GM20000 (cell line): ENCODE results near the gene MRPS12.
"Not testable (repeated sequence)": the region's sequence is repeated elsewhere in the genome, so short reads cannot be mapped to it uniquely, and the experiment has no call there.

ENCODE experiments used
- DNase-seq: peaks from one replicate; pipeline ENCODE4 v3.0.0; 2012; ENCODE audit warnings: low spot score
- TF ChIP-seq, protein P1 (sequence below): IDR thresholded peaks from 2 replicates; pipeline ENCODE4 v1.5.1; 2012; ENCODE audit warnings: mild to moderate bottlenecking, control low read depth; ENCODE audit errors: extremely low read depth, missing control alignments

Gene MRPS12

DNA sequence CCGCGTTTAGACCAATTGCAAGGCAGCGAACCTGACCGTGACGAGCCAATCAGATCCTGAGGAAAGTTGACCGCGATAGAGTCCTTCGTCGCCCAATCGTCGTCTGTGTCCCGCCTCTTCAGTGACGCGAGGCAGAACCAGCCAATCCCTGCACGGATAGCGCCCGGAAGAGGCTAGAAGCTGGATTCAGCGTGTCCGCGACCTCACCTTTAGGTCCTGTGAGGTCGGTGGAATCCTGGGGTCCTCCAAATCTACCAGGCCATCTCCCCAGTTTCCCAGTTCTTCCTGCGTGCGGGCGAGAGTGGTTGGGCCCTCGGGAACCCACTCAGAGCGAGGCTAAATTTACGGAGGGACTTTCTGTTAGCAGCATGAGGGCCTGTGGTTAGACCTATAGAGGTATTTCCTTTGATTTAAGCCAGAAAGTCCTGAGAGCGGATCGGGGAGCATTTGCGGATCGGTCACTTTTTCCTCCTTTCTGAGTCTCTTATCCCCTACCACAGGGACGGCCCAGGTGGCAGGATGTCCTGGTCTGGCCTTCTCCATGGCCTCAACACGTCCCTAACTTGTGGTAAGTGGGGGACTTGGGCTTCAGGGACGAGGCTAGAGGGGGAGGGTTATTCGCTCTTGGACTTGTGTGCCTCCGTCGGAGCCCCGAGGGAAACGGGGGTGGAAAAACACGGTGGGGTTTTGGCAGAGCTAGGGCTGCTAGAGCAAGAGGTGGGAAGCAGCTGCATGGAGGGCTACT lies at the start of gene MRPS12:
Gene MRPS12, plus strand, starts transcription at position 169 of the 745 bp plus-strand sequence. Its CDS starts 351 bp downstream, at position 520.
- DNase-seq = peak; percentile 99

DNA sequence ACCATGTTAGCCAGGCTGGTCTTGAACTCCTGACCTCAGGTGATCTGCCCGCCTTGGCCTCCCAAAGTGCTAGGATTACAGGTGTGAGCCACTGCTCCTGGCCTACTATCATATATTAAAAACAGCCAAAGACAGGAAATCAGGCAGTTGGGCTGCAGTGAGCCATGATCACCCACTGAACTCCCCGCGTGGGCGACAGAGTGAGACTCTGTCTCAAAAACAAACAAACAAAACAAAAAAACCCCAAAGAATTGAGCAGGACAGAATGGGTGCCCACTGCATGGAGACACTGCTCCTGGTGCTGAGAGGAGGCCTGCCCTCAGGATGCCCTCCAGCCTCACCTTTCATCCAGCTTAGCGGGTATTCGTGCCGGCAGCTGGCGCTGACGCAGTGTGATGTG lies 47.5 kb upstream of the MRPS12 start:
- TF ChIP-seq, protein P1, sequence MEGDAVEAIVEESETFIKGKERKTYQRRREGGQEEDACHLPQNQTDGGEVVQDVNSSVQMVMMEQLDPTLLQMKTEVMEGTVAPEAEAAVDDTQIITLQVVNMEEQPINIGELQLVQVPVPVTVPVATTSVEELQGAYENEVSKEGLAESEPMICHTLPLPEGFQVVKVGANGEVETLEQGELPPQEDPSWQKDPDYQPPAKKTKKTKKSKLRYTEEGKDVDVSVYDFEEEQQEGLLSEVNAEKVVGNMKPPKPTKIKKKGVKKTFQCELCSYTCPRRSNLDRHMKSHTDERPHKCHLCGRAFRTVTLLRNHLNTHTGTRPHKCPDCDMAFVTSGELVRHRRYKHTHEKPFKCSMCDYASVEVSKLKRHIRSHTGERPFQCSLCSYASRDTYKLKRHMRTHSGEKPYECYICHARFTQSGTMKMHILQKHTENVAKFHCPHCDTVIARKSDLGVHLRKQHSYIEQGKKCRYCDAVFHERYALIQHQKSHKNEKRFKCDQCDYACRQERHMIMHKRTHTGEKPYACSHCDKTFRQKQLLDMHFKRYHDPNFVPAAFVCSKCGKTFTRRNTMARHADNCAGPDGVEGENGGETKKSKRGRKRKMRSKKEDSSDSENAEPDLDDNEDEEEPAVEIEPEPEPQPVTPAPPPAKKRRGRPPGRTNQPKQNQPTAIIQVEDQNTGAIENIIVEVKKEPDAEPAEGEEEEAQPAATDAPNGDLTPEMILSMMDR = no peak
- DNase-seq = no peak

More for the DNA sequence above, at the start of gene MRPS12:
- TF ChIP-seq, protein P1 = no peak

DNA sequence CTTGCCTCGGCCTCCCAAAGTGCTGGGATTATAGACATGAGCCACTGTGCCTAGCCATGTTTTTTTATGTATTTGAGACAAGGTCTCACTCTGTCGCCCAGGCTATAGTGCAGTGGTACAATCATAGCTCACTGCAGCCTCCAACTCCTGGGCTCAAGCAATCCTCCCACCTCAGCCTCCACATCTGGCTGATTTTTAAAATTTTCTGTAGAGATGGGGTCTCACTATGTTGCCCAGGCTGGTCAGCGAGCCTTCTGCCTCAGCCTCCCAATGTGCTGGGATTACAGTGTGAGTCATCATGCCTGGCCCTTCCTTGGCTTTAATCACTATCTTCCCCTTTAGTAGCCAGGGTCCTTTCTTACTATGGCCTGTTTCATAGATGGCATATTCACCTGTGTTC lies 46.1 kb upstream of the MRPS12 start:
- DNase-seq = not testable (repeated sequence)

DNA sequence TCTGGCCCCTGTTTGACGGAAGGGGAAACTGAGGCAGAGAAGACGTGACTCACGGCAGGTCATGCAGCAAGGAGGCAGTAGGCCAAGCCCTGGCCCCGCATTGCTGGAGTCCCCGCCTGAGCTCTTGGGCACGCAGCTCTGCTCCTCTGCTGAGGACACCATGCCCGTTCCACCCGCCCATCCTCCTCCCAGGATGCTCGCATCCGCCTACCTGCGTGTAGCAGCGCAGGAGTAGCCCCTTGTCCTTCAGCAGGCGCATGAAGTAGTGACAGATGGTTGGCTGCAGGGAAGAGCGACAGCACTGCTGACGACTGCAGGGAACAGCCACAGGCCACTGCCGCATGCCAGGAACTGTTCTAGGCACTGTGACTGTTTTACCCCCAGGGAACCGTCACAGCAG lies 41.9 kb upstream of the MRPS12 start:
- DNase-seq = no peak

DNA sequence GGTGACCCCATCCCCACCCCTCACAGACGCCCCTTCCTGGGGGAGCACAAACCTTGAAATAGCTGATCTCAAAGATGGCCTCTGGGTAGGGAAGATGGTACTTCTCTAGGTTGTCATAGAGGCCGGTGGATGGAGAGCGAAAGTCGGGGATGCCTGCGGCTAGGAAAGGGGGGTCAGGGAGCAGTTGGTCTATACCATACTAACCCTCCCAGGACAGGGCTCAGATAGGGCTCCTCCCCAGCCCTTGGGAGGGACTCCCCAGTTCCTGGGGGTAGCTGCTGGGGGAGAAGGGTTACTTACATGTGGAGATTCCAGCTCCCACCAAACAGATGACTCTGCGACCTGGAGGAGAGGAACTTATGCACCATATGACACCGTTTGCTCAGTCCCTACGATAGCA lies 40.9 kb upstream of the MRPS12 start:
- TF ChIP-seq, protein P1 = no peak
- no peak for DNase-seq

More for the DNA sequence above, 41.9 kb upstream of the MRPS12 start:
- TF ChIP-seq, protein P1 = no peak

DNA sequence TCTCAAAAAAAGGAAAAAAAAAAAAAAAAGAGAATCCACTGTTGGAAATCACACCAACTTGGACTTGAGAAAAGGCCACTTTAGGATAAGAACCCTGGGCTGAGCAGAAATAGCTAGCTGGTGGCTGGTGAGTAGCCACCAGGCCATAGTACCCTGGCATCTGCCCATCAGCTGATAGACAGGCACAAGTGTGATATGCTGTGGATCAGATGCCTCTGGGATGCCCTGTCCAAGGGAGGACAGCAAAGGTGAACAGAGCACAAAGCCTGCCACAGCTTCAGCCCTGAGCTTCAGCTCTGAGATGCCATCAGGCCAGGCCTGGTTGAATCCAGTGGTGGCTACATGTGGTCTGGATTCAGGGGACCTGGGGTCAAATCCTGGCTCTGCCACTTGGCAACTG lies 40.1 kb upstream of the MRPS12 start:
- TF ChIP-seq, protein P1 = no peak
- DNase-seq = no peak

DNA sequence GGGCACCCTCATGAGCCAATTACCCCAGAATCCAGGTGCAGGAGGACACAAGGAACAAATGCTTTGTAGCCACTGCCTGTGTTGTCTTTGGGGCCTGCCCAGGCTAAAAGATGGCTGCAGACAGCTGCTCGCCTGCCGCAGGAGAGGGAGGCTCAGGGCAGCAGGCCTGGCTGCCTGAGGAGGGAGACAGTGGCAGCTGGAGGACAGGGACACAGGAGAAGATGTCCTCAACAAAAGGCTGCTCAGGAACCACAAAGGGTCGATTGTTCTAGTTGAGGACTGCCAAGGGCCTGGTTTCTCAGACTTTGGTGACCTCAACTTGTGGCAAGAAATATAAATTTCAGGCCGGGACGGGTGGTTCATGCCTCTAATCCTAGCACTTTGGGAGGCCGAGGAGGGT lies 39.0 kb upstream of the MRPS12 start:
- DNase-seq = no peak
- TF ChIP-seq, protein P1 = no peak

DNA sequence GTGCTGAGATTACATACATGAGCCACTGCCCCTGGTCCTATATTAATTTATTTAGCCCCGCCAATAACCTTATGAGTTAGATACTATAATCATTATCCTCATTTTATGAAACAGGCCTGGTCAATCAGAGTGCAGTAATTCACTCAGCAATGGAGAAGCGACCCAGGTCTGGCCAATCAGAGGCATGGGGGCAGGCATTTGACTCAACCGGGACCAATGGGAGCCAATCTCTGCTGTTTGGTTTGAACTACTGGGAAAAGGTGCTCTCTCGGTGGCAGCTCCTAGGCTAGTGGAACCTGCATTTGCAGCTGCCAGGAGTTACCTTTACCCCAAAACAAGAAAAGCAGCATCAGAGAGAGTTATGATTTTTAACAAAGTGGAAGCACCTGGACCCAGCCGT lies 37.9 kb upstream of the MRPS12 start:
- no peak for DNase-seq
- TF ChIP-seq, protein P1 = no peak
